ENCODE measurements around the gene IL1A. TPM values are rescaled to one million over a fixed set of nuclear protein-coding genes. Genes with fewer than 3 reads are reported as not detected.
A peak's percentile ranks its signal among the peaks of the same experiment; 100 is the strongest.

IL1A gene
- total and polyA plus RNA-seq, 10 donors = 0.21 to 1.6 (median 0.69) TPM; not detected in 2

- Histone ChIP-seq H3K9me3 (no peaks in the 10 kb centered on the region), H3K27me3 (replicated peaks in 1 of 7) (no peaks in the 10 kb centered on the region), H3K36me3 (no peaks in the 10 kb centered on the region), H3K27ac (peak overlapping the region in 4 of 8 donors; percentile 62 to 86 (median 80)), H3K4me1 (peaks cover 5 to 47% (median 27%) of the 10 kb centered on the region in 6 donors), H3K4me3 (peak overlapping the region in 7 of 8 donors; percentile 62 to 82 (median 70))
- 55 to 75% (median 59%) methylated on average over 4 of the region's 4 CpGs for WGBS, 5 donors
- no peak for DNase-seq
- TF ChIP-seq, protein P1, sequence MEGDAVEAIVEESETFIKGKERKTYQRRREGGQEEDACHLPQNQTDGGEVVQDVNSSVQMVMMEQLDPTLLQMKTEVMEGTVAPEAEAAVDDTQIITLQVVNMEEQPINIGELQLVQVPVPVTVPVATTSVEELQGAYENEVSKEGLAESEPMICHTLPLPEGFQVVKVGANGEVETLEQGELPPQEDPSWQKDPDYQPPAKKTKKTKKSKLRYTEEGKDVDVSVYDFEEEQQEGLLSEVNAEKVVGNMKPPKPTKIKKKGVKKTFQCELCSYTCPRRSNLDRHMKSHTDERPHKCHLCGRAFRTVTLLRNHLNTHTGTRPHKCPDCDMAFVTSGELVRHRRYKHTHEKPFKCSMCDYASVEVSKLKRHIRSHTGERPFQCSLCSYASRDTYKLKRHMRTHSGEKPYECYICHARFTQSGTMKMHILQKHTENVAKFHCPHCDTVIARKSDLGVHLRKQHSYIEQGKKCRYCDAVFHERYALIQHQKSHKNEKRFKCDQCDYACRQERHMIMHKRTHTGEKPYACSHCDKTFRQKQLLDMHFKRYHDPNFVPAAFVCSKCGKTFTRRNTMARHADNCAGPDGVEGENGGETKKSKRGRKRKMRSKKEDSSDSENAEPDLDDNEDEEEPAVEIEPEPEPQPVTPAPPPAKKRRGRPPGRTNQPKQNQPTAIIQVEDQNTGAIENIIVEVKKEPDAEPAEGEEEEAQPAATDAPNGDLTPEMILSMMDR (IDR thresholded peaks at IDR 0.05 in 8 of 11, conservative IDR thresholded peaks at IDR 0.05 in 3 of 11) = no peak
- TF ChIP-seq POLR2AphosphoS5 (IDR thresholded peaks at IDR 0.05) (no peak), POLR2A (IDR thresholded peaks at IDR 0.05) (no peak)
- intact Hi-C loops (cut with DNase I; ENCODE audit: low total_unique reads) = no loop called here
Observed at GRCh38 chr2:112765251-112765650, 19.0 kb downstream of the IL1A start.

DNA sequence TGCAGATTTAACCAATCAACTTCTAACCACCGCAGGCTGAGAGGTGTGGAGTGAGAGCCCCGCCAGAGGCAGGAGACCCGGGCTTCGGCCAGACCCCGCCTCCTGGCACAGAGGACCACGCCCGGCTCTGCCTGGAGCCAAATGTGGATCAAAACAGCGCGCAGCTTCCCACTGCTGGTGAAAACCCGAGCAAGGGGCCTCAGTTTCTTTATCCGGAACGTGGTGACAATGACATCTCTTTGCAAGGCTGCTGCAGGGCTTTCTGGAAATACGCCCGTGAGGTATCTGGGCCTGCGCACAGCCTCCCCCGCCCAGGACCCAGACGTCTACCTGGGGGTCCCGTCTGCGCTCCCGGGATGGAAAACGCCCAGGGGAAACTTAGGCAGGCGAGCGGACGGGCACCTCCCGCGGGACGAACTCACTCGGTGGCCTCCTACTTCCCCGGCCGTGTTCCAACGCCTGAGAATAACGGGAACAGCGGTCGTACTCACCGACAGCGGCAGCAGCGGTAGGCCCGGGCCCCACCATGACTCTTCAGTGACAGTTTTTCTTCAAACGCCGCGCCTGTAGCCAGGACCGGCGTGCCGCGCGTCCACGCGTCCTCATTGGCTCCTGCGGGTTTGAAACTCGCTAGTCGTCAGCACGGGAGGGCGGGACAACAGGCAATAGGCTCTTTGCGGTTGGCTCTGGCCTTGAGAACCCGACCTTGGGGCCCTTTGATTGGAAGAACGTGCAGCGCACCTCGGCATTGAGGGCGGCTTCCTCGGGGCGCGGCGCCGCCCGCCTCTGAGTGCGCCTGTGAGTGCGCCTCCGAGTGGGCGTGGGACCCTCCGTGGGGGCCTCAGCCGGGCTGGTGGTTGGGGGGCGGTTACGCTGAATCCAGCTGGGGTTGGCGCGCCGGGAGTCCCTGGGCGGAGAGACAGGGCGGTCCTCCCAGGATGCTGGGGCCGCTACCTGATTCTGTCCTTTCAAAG is 19.9 kb downstream of the IL1A start, which contains the start of gene CKAP2L:
Gene CKAP2L, minus strand, starts transcription at position 539 of the 974 bp plus-strand sequence. Its CDS starts 11 bp downstream, at position 528.
- H3K36me3 ChIP-seq = no peaks in the 10 kb centered on the region
- H3K27ac ChIP-seq = peak within 1 kb of the TSS in 7 of 8 donors; percentile 47 to 86 (median 62)
- H3K4me3 ChIP-seq = peak within 1 kb of the TSS; percentile 58 to 82 (median 68)
- TF ChIP-seq, protein P1 (IDR thresholded peaks at IDR 0.05 in 8 of 11, conservative IDR thresholded peaks at IDR 0.05 in 3 of 11) = no peak
- TF ChIP-seq POLR2AphosphoS5 (IDR thresholded peaks at IDR 0.05) (peak; percentile 64 to 83 (median 83)), POLR2A (IDR thresholded peaks at IDR 0.05) (no peak)
- intact Hi-C loops (cut with DNase I; ENCODE audit: low total_unique reads) = no loop called here
- peak; percentile 99 for DNase-seq
- H3K27me3 ChIP-seq (replicated peaks in 1 of 7) = no peaks in the 10 kb centered on the region
- H3K4me1 ChIP-seq = peaks cover 5 to 47% (median 27%) of the 10 kb centered on the region in 6 donors
- H3K9me3 ChIP-seq = no peaks in the 10 kb centered on the region
- 0 to 1% (median 0%) methylated on average over 14 to 79 of the region's 79 CpGs for WGBS, 5 donors

DNA sequence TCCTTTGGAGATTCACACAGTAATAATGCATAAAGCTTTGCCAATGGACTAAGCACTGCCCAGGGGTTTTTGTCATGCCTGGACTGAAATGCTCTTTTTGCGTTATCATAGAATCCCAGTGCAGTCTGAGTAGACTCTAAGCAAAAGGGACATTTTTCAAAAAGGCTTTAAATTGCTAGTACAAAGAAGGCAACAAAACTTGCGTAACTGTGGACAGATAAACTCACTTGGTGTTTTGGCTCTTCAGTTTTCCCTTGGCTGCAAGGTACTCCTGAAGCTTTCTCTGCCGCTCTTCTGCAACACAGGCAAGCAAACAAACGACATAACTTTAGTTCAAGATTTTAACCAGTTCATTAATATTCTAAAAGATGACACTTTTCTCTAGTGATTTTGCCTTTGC is 22.0 kb downstream of the IL1A start:
- peaks cover 5 to 39% (median 18%) of the 10 kb centered on the region in 6 donors for H3K4me1 ChIP-seq
- no peaks in the 10 kb centered on the region for H3K36me3 ChIP-seq
- no peaks in the 10 kb centered on the region for H3K9me3 ChIP-seq
- no peak for TF ChIP-seq POLR2A (IDR thresholded peaks at IDR 0.05)
- no peak for TF ChIP-seq POLR2AphosphoS5 (IDR thresholded peaks at IDR 0.05)
- TF ChIP-seq, protein P1 (IDR thresholded peaks at IDR 0.05 in 8 of 11, conservative IDR thresholded peaks at IDR 0.05 in 3 of 11) = no peak
- intact Hi-C loops (cut with DNase I; ENCODE audit: low total_unique reads) = no loop called here
- H3K4me3 ChIP-seq = no peak overlapping the region
- H3K27me3 ChIP-seq (replicated peaks in 1 of 7) = no peaks in the 10 kb centered on the region
- 92 to 98% (median 93%) methylated on average over 4 of the region's 4 CpGs for WGBS, 5 donors
- H3K27ac ChIP-seq = no peak overlapping the region
- no peak for DNase-seq

DNA sequence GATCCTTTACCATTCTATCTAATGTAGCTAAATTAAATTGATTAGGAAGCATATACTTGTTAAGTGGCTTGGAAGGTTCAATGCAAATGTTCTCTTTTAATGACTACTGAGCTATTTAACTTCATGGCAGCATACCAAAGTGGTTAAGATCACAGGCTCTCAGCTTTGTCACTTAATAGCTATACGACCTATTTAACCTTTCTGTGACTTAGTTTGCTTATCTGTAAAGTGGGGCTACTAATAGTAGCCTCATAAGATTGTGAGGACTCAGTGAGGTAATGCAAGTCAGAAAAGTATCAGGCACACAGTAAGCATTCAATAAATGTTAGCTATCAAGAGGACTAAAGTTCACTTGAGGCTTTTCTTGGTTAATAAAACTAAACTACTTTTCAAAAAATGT is 24.1 kb downstream of the IL1A start:
- DNase-seq = no peak
- intact Hi-C loops (cut with DNase I; ENCODE audit: low total_unique reads) = no loop called here
- no peak overlapping the region for H3K27ac ChIP-seq
- H3K36me3 ChIP-seq = no peaks in the 10 kb centered on the region
- TF ChIP-seq POLR2A (IDR thresholded peaks at IDR 0.05) (no peak), POLR2AphosphoS5 (IDR thresholded peaks at IDR 0.05) (no peak)
- TF ChIP-seq, protein P1 (IDR thresholded peaks at IDR 0.05 in 8 of 11, conservative IDR thresholded peaks at IDR 0.05 in 3 of 11) = no peak
- H3K4me1 ChIP-seq = peaks cover 5 to 36% (median 14%) of the 10 kb centered on the region in 6 donors
- 81 to 95% (median 87%) methylated on average over 1 of the region's 1 CpG for WGBS, 5 donors
- H3K4me3 ChIP-seq = no peak overlapping the region
- no peaks in the 10 kb centered on the region for H3K9me3 ChIP-seq
- H3K27me3 ChIP-seq (replicated peaks in 1 of 7) = no peaks in the 10 kb centered on the region
